ENCODE data around the gene AGFG1.

- TF ChIP-seq CTCF (IDR thresholded peaks at IDR 0.05) (no peak), POLR2A (IDR thresholded peaks at IDR 0.05) (no peak), EP300 (IDR thresholded peaks at IDR 0.05) (no peak)
These were observed 56.8 kb downstream of the AGFG1 start for GRCh38 chr2:227528803-227529202.
